22Rv1 (cell line): ENCODE results near the gene GARIN5B.

Experiments
- CTCF ChIP-seq: fragments of 450-650 bp; IDR thresholded peaks from 2 replicates; pipeline ENCODE4 v1.5.1; 2017; ENCODE audit warnings: mild to moderate bottlenecking
- ZFX ChIP-seq: fragments of 450-650 bp; IDR thresholded peaks from 2 replicates; pipeline ENCODE4 v1.6.1; 2017; ENCODE audit warnings: antibody characterized with exemption, borderline replicate concordance

GRCh38 chr19:55400281-55401087, 37.4 kb upstream of the GARIN5B start:
- TF ChIP-seq ZFX, result no peak
- no peak for TF ChIP-seq CTCF
